ENCODE data around the gene RTEL1.

- TF ChIP-seq CTCF (conservative IDR thresholded peaks at IDR 0.05 in 1 of 2, IDR thresholded peaks at IDR 0.05 in 1 of 2; ENCODE audit: extremely low read depth in 1 of 2, insufficient read depth in 1 of 2, low read depth in 1 of 2, low read length in 2 of 2) (no peak), EZH2 (IDR thresholded peaks at IDR 0.05; ENCODE audit: borderline replicate concordance, low read length) (no peak)
These were observed 38.2 kb downstream of the RTEL1 start for GRCh38 chr20:63696306-63696627.
